HEK293 (cell line): ENCODE measurements around the gene VSIR.

ENCODE experiments used
- CTCF ChIA-PET: fragments of 350-600 bp; formaldehyde crosslinking; extraction: SDS; loops from one replicate; lab custom pipeline; 2021; ENCODE audit warnings: antibody characterized with exemption; lab: Yijun Ruan, JAX
- POLR2A ChIA-PET: fragments of 300-600 bp; formaldehyde crosslinking; extraction: SDS; loops from one replicate; lab custom pipeline; 2020; ENCODE audit warnings: antibody characterized with exemption, inconsistent platforms; lab: Yijun Ruan, JAX
- H3K27ac ChIP-seq: fragments of 200-500 bp; sonication (Bioruptor generic); 2 replicates; pipeline ENCODE4 v1.5.1; 2014; ENCODE audit warnings: low read depth, low read length, control low read depth, inconsistent platforms; ENCODE audit errors: extremely low read depth
- H3K36me3 ChIP-seq, 2 experiments: fragments of 200-500 bp in 1 of 2; sonication (Bioruptor generic) in 1 of 2; 1 replicate in 1 of 2; 2 replicates in 1 of 2; pipeline ENCODE4 v1.5.1; 2014 to 2017; ENCODE audit warnings: inconsistent platforms in 2 of 2, low read length in 2 of 2; ENCODE audit not compliant: control insufficient read depth in 2 of 2, insufficient read depth in 1 of 2
- H3K4me1 ChIP-seq: fragments of 200-500 bp; sonication (Bioruptor generic); 2 replicates; pipeline ENCODE4 v1.5.1; 2014; ENCODE audit warnings: mild to moderate bottlenecking, low read length, inconsistent platforms; ENCODE audit not compliant: control insufficient read depth, insufficient read depth
- H3K4me3 ChIP-seq: 2 replicates; pipeline ENCODE4 v1.5.1; 2011; ENCODE audit warnings: low read depth, mild to moderate bottlenecking, control low read depth, low read length, moderate library complexity
- H3K9me3 ChIP-seq: fragments of 200-500 bp; sonication (Bioruptor generic); 2 replicates; pipeline ENCODE4 v1.5.1; 2014; ENCODE audit warnings: low read depth, low read length, inconsistent platforms; ENCODE audit not compliant: control insufficient read depth, insufficient read depth
- GLIS2 ChIP-seq: fragments of 450-650 bp; formaldehyde crosslinking; IDR thresholded peaks from 2 replicates; pipeline ENCODE4 v1.5.1; 2016; ENCODE audit warnings: missing biosample characterization, missing genetic modification characterization
- HOXD13 ChIP-seq: sonication (generic); formaldehyde crosslinking; IDR thresholded peaks from 2 replicates; pipeline ENCODE4 v1.8.0; 2022; ENCODE audit warnings: missing genetic modification reagents, borderline replicate concordance
- KLF1 ChIP-seq: fragments of 450-650 bp; formaldehyde crosslinking; IDR thresholded peaks from 2 replicates; pipeline ENCODE4 v1.5.1; 2016; ENCODE audit warnings: missing biosample characterization, missing genetic modification characterization
- KLF7 ChIP-seq: fragments of 450-650 bp; formaldehyde crosslinking; IDR thresholded peaks from 2 replicates; pipeline ENCODE4 v1.5.1; 2016; ENCODE audit warnings: missing biosample characterization, missing genetic modification characterization, borderline replicate concordance
- PRDM1 ChIP-seq: fragments of 450-650 bp; formaldehyde crosslinking; IDR thresholded peaks from 2 replicates; pipeline ENCODE4; 2016; ENCODE audit warnings: missing biosample characterization, missing genetic modification characterization
- SP7 ChIP-seq: fragments of 450-650 bp; formaldehyde crosslinking; IDR thresholded peaks from 2 replicates; pipeline ENCODE4 v1.5.1; 2016; ENCODE audit warnings: missing biosample characterization, missing genetic modification characterization
- ZBTB1 ChIP-seq: fragments of 450-650 bp; formaldehyde crosslinking; IDR thresholded peaks from 2 replicates; pipeline ENCODE4 v1.5.1; 2016; ENCODE audit warnings: missing biosample characterization, missing genetic modification characterization
- ZBTB26 ChIP-seq: fragments of 450-650 bp; formaldehyde crosslinking; optimal IDR thresholded peaks from 2 replicates; pipeline ENCODE3; 2016; ENCODE audit warnings: missing biosample characterization, mild to moderate bottlenecking, missing genetic modification characterization
- ZEB2 ChIP-seq: fragments of 450-650 bp; formaldehyde crosslinking; IDR thresholded peaks from 2 replicates; pipeline ENCODE4 v1.5.1; 2016; ENCODE audit warnings: missing biosample characterization, missing genetic modification characterization
- ZNF138 ChIP-seq: fragments of 450-650 bp; formaldehyde crosslinking; IDR thresholded peaks from 2 replicates; pipeline ENCODE4 v1.5.1; 2016; ENCODE audit warnings: missing biosample characterization, missing genetic modification characterization, borderline replicate concordance
- ZNF211 ChIP-seq: fragments of 450-650 bp; formaldehyde crosslinking; IDR thresholded peaks from 2 replicates; pipeline ENCODE4 v1.5.1; 2016; ENCODE audit warnings: low read depth, missing biosample characterization, missing genetic modification characterization
- ZNF366 ChIP-seq: fragments of 450-650 bp; formaldehyde crosslinking; conservative IDR thresholded peaks from 2 replicates; pipeline ENCODE4 v1.5.1; 2016; ENCODE audit warnings: missing biosample characterization, missing genetic modification characterization
- ZNF37A ChIP-seq: fragments of 450-650 bp; IDR thresholded peaks from 2 replicates; pipeline ENCODE4 v1.5.1; 2018; ENCODE audit warnings: missing biosample characterization, missing genetic modification characterization
- ZNF658 ChIP-seq: fragments of 450-650 bp; formaldehyde crosslinking; IDR thresholded peaks from 2 replicates; pipeline ENCODE4; 2016; ENCODE audit warnings: missing biosample characterization, missing genetic modification characterization
- ZNF701 ChIP-seq: fragments of 450-650 bp; formaldehyde crosslinking; IDR thresholded peaks from 2 replicates; pipeline ENCODE4 v1.5.1; 2016; ENCODE audit warnings: missing biosample characterization, missing genetic modification characterization
- ZNF792 ChIP-seq: fragments of 450-650 bp; formaldehyde crosslinking; IDR thresholded peaks from 2 replicates; pipeline ENCODE4 v1.5.1; 2016; ENCODE audit warnings: missing biosample characterization, missing genetic modification characterization
- ZNF830 ChIP-seq: fragments of 450-650 bp; IDR thresholded peaks from 2 replicates; pipeline ENCODE4 v1.5.0; 2018; ENCODE audit warnings: missing biosample characterization, missing genetic modification characterization, low read depth, mild to moderate bottlenecking, moderate library complexity
- ZNF843 ChIP-seq: fragments of 450-650 bp; formaldehyde crosslinking; IDR thresholded peaks from 2 replicates; pipeline ENCODE4 v1.5.1; 2016; ENCODE audit warnings: missing biosample characterization, missing genetic modification characterization
- ZSCAN16 ChIP-seq: fragments of 450-650 bp; formaldehyde crosslinking; IDR thresholded peaks from 2 replicates; pipeline ENCODE4 v1.5.1; 2016; ENCODE audit warnings: missing biosample characterization, missing genetic modification characterization
- TF ChIP-seq, protein P1 (sequence below): fragments of 450-650 bp; formaldehyde crosslinking; IDR thresholded peaks from 2 replicates; pipeline ENCODE4 v1.5.1; 2016; ENCODE audit warnings: missing biosample characterization, missing genetic modification characterization
- TF ChIP-seq, protein P2 (sequence below): fragments of 450-650 bp; formaldehyde crosslinking; IDR thresholded peaks from 2 replicates; pipeline ENCODE4 v1.5.1; 2016; ENCODE audit warnings: missing biosample characterization, missing genetic modification characterization
- TF ChIP-seq, protein P3 (sequence below): fragments of 450-650 bp; formaldehyde crosslinking; IDR thresholded peaks from 2 replicates; pipeline ENCODE4 v1.5.1; 2016; ENCODE audit warnings: missing biosample characterization, missing genetic modification characterization

Gene VSIR

DNA sequence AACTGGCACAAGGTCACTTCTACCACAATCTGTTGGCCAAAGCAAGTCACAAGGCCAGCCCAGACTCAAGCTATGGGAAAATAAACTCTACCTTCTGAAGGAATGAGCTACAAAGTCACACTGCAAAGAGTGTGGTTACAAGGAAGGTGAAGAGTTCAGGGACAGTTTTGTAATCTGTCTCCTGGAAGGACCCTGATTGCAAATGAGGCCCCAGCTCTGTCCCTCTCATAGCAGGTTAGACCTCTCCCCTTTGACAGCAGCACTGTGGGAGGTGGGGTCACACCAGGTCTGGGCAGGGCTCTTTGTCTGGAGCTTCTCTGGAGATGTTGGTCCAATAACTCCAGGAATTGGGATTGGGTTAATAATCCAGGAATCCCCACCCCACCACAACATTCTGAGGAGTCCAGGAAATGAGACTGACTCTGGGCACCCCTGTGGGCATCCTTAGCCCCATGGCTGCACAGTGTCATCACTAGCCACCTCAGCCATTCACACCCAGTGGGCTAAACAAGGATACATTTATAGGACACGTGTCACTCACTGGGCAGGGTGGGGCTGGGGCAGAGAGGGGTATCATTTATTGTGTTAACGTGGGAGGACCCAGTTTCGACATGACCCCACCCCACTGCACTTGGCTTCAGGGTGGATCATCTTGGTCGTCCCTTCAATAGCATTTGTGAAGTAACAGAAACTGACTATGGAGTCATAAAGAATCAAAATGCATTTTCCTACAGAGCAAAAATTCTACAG is 30.1 kb downstream of the VSIR start:
- H3K9me3 ChIP-seq: no peaks in the 10 kb centered on the region
- no peak overlapping the region for H3K27ac ChIP-seq
- TF ChIP-seq KLF1 (tag by site-specific recombination): peak; percentile 59
- no peak for TF ChIP-seq ZSCAN16
- TF ChIP-seq PRDM1 (tag by site-specific recombination): no peak
- TF ChIP-seq ZNF658 (tag by site-specific recombination): no peak
- TF ChIP-seq ZNF37A (tag by site-specific recombination): no peak
- no peak for TF ChIP-seq ZNF211
- ChIA-PET POLR2A (no interaction called here), CTCF (no interaction called here)
- H3K36me3 ChIP-seq: no peaks in the 10 kb centered on the region
- no peak overlapping the region for H3K4me3 ChIP-seq
- H3K4me1 ChIP-seq: no peaks in the 10 kb centered on the region

- Histone ChIP-seq H3K4me3 (no peak overlapping the region), H3K4me1 (no peaks in the 10 kb centered on the region), H3K9me3 (no peaks in the 10 kb centered on the region), H3K27ac (no peak overlapping the region), H3K36me3 (no peaks in the 10 kb centered on the region)
- CTCF ChIA-PET: interaction anchor here (0.6 to 2.4 kb wide), 2 partner anchors 30 to 32 kb away, joined by 3 to 5 read pairs; partner anchors contain the start of gene VSIR
- TF ChIP-seq ZNF843 (tag by site-specific recombination) (no peak), ZNF792 (tag by site-specific recombination) (no peak), ZNF37A (tag by site-specific recombination) (no peak), HOXD13 (CRISPR knock-in tag) (no peak), ZNF830 (tag by site-specific recombination) (no peak), ZNF701 (tag by site-specific recombination) (no peak), ZNF366 (tag by site-specific recombination) (no peak)
- POLR2A ChIA-PET: no interaction called here
Observed at GRCh38 chr10:71742301-71743088, 30.8 kb downstream of the VSIR start.

DNA sequence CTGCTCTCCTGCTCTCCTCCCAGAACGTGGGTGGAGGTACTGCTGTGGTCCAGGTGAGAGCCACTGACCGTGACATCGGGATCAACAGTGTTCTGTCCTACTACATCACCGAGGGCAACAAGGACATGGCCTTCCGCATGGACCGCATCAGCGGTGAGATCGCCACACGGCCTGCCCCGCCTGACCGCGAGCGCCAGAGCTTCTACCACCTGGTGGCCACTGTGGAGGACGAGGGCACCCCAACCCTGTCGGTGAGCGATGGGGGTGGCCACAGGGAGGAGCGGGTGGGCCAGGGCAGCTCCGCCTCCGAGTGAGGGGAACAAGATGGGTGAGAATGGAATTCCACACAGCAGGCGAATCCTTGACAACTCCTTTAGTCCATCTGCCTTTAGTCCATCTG is 31.6 kb downstream of the VSIR start:
- H3K4me1 ChIP-seq: no peaks in the 10 kb centered on the region
- H3K27ac ChIP-seq: no peak overlapping the region
- no peaks in the 10 kb centered on the region for H3K36me3 ChIP-seq
- no peak overlapping the region for H3K4me3 ChIP-seq
- POLR2A ChIA-PET: no interaction called here
- CTCF ChIA-PET: interaction anchor here (0.6 to 2.4 kb wide), 2 partner anchors 31 to 32 kb away, joined by 3 to 5 read pairs; partner anchors contain the start of gene VSIR
- H3K9me3 ChIP-seq: no peaks in the 10 kb centered on the region
- TF ChIP-seq, protein P1, sequence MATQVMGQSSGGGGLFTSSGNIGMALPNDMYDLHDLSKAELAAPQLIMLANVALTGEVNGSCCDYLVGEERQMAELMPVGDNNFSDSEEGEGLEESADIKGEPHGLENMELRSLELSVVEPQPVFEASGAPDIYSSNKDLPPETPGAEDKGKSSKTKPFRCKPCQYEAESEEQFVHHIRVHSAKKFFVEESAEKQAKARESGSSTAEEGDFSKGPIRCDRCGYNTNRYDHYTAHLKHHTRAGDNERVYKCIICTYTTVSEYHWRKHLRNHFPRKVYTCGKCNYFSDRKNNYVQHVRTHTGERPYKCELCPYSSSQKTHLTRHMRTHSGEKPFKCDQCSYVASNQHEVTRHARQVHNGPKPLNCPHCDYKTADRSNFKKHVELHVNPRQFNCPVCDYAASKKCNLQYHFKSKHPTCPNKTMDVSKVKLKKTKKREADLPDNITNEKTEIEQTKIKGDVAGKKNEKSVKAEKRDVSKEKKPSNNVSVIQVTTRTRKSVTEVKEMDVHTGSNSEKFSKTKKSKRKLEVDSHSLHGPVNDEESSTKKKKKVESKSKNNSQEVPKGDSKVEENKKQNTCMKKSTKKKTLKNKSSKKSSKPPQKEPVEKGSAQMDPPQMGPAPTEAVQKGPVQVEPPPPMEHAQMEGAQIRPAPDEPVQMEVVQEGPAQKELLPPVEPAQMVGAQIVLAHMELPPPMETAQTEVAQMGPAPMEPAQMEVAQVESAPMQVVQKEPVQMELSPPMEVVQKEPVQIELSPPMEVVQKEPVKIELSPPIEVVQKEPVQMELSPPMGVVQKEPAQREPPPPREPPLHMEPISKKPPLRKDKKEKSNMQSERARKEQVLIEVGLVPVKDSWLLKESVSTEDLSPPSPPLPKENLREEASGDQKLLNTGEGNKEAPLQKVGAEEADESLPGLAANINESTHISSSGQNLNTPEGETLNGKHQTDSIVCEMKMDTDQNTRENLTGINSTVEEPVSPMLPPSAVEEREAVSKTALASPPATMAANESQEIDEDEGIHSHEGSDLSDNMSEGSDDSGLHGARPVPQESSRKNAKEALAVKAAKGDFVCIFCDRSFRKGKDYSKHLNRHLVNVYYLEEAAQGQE (tag by site-specific recombination): no peak
- TF ChIP-seq ZEB2 (tag by site-specific recombination) (no peak), ZBTB1 (tag by site-specific recombination) (no peak), GLIS2 (tag by site-specific recombination) (no peak), ZNF211 (no peak), ZNF138 (tag by site-specific recombination) (no peak), KLF7 (tag by site-specific recombination) (no peak), ZBTB26 (tag by site-specific recombination) (no peak), SP7 (tag by site-specific recombination) (no peak)
- TF ChIP-seq, protein P2, sequence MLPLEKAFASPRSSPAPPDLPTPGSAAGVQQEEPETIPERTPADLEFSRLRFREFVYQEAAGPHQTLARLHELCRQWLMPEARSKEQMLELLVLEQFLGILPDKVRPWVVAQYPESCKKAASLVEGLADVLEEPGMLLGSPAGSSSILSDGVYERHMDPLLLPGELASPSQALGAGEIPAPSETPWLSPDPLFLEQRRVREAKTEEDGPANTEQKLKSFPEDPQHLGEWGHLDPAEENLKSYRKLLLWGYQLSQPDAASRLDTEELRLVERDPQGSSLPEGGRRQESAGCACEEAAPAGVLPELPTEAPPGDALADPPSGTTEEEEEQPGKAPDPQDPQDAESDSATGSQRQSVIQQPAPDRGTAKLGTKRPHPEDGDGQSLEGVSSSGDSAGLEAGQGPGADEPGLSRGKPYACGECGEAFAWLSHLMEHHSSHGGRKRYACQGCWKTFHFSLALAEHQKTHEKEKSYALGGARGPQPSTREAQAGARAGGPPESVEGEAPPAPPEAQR (tag by site-specific recombination): no peak
- TF ChIP-seq, protein P3, sequence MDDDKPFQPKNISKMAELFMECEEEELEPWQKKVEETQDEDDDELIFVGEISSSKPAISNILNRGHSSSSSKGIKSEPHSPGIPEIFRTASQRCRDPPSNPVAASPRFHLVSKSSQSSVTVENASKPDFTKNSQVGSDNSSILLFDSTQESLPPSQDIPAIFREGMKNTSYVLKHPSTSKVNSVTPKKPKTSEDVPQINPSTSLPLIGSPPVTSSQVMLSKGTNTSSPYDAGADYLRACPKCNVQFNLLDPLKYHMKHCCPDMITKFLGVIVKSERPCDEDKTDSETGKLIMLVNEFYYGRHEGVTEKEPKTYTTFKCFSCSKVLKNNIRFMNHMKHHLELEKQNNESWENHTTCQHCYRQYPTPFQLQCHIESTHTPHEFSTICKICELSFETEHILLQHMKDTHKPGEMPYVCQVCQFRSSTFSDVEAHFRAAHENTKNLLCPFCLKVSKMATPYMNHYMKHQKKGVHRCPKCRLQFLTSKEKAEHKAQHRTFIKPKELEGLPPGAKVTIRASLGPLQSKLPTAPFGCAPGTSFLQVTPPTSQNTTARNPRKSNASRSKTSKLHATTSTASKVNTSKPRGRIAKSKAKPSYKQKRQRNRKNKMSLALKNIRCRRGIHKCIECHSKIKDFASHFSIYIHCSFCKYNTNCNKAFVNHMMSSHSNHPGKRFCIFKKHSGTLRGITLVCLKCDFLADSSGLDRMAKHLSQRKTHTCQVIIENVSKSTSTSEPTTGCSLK (tag by site-specific recombination): no peak
